GM12865 (cell line): ENCODE results near the gene STUB1.
"Not testable (repeated sequence)": the region's sequence is repeated elsewhere in the genome, so short reads cannot be mapped to it uniquely, and the experiment has no call there.

Experiments used
- DNase-seq: peaks from one replicate; pipeline ENCODE4 v3.0.0; 2010; ENCODE audit warnings: low read depth
- H3K4me3 ChIP-seq: 2 replicates; pipeline ENCODE4 v1.5.1; 2011; ENCODE audit warnings: mild to moderate bottlenecking, low read depth, low read length, control low read depth
- CTCF ChIP-seq: IDR thresholded peaks from 2 replicates; pipeline ENCODE4 v1.5.1; 2011; ENCODE audit warnings: low read length, control low read depth, low read depth, inconsistent platforms; ENCODE audit not compliant: insufficient read depth; ENCODE audit errors: missing control alignments

The STUB1 gene

GRCh38 chr16:710500-711075, 30.4 kb downstream of the STUB1 start:
- no peak for DNase-seq
- H3K4me3 ChIP-seq, result no peak overlapping the region
- no peak for TF ChIP-seq CTCF

GRCh38 chr16:711084-711483, 30.9 kb downstream of the STUB1 start:
- no peak for DNase-seq
- H3K4me3 ChIP-seq, result no peak overlapping the region
- TF ChIP-seq CTCF, result no peak

GRCh38 chr16:711548-712320, 31.5 kb downstream of the STUB1 start:
- no peak overlapping the region for H3K4me3 ChIP-seq
- DNase-seq, result peak; percentile 82
- TF ChIP-seq CTCF, result peak; percentile 91

GRCh38 chr16:712740-713250, 32.6 kb downstream of the STUB1 start:
- DNase-seq, result peak; percentile 58
- peak; percentile 13 for TF ChIP-seq CTCF
- H3K4me3 ChIP-seq, result not testable (repeated sequence)

- TF ChIP-seq CTCF, result no peak
- no peak for DNase-seq
- no peak overlapping the region for H3K4me3 ChIP-seq
Measured at GRCh38 chr16:714079-714478, 33.9 kb downstream of the STUB1 start.

GRCh38 chr16:714558-715476, 34.6 kb downstream of the STUB1 start, which contains the start of gene METRN:
METRN (plus strand) TSS chr16:715118; CDS start chr16:715290, 172 bp downstream.
- DNase-seq, result peak; percentile 88

More at GRCh38 chr16:714558-715476, 34.6 kb downstream of the STUB1 start, which contains the start of gene METRN:
- TF ChIP-seq CTCF, result no peak
- peak within 1 kb of the TSS; percentile 34 for H3K4me3 ChIP-seq
